Psoas muscle (tissue), 8 donors: Measurements from ENCODE around the gene AXDND1. TPM values are rescaled to one million over a fixed set of nuclear protein-coding genes. Genes with fewer than 3 reads are reported as not detected.

Experiments used
- ATAC-seq, 4 donors: fragments of 200-7000 bp; cut with Tn5 transposase; one replicate each; pipeline ENCODE4 v1.9.1; 2020; ENCODE audit warnings: moderate library complexity in 3 of 4, mild to moderate bottlenecking in 2 of 4
- DNase-seq, 2 donors: peaks; one replicate each; pipeline ENCODE4 v3.0.0-alpha.2; 2020
- H3K27ac ChIP-seq: fragments of 200-600 bp; one replicate; pipeline ENCODE4 v1.8.0; 2022
- H3K27me3 ChIP-seq, 3 donors: fragments of 200-600 bp in 1 of 3; one replicate each; pipeline versions ENCODE4 v1.6.1 to v1.8.0; 2013 to 2022; ENCODE audit warnings: low read length in 2 of 3, mild to moderate bottlenecking in 2 of 3, moderate library complexity in 1 of 3; ENCODE audit not compliant: insufficient read depth in 3 of 3
- H3K36me3 ChIP-seq, 2 donors: fragments of 200-600 bp in 1 of 2; one replicate each; pipeline versions ENCODE4 v1.6.1 to v1.8.0; 2013 to 2022; ENCODE audit warnings: low read depth in 1 of 2, mild to moderate bottlenecking in 1 of 2, moderate library complexity in 1 of 2; ENCODE audit not compliant: insufficient read depth in 1 of 2
- H3K4me1 ChIP-seq: fragments of 200-600 bp; one replicate; pipeline ENCODE4 v1.8.0; 2022
- H3K4me3 ChIP-seq: fragments of 200-600 bp; one replicate; pipeline ENCODE4 v1.8.0; 2022; ENCODE audit warnings: mild to moderate bottlenecking
- H3K9me3 ChIP-seq: fragments of 200-600 bp; one replicate; pipeline ENCODE4 v1.8.0; 2022
- WGBS, 3 donors: extraction: QIAGEN DNeasy Blood & Tissue Kit; methylation state at CpG; one replicate each; pipeline versions ENCODE4 v1.1.6 to v1.1.7; 2013; 5-methylcytosine and 5-hydroxymethylcytosine counted together
- intact Hi-C, 2 donors: fragments of 100-400 bp; cut with DNase I; formaldehyde crosslinking; loops; one replicate each; pipeline versions ENCODE4 v1.11.0 to v1.14.2; 2022
- polyA plus RNA-seq, 3 donors: library from polyadenylated mRNA; stranded (reverse); fragments of 200-250 nt; gene quantifications; one replicate each; pipeline ENCODE4 v1.2.3, GENCODE V29; 2013
- total RNA-seq, 4 donors: library from RNA; stranded (reverse); fragmentation: NEBNext Ultra II Directional in 2 of 4; extraction: Animal tissue kit (Norgen Biotek cat#: 25700) in 2 of 4; gene quantifications; one replicate each; pipeline versions ENCODE4 v1.2.1 to v1.2.4, GENCODE V29; 2021 to 2023
- TF ChIP-seq, protein P1 (sequence below): fragments of 200-600 bp; IDR thresholded peaks from one replicate; pipeline ENCODE4 v1.8.0; 2022; ENCODE audit warnings: antibody characterized with exemption
- donor health status: healthy with polysubstance abuse.
- donor health status: DM: no; HTN: no; CAD: no; lungs with moderate emphysema.
- donor health status: Bipolar disorder and iron deficiency.
- donor health status: healthy.
- donor health status: DM: yes; HTN: yes; CAD: no.
- donor health status: DM: no; HTN: no; CAD: no.
- donor health status: DM: no; HTN: no; CAD: no.
- donor health status: DM: yes; HTN: yes; CAD: no.

The AXDND1 gene
- total and polyA plus RNA-seq, 7 donors, result 0.09 to 0.18 TPM; not detected in 5

DNA sequence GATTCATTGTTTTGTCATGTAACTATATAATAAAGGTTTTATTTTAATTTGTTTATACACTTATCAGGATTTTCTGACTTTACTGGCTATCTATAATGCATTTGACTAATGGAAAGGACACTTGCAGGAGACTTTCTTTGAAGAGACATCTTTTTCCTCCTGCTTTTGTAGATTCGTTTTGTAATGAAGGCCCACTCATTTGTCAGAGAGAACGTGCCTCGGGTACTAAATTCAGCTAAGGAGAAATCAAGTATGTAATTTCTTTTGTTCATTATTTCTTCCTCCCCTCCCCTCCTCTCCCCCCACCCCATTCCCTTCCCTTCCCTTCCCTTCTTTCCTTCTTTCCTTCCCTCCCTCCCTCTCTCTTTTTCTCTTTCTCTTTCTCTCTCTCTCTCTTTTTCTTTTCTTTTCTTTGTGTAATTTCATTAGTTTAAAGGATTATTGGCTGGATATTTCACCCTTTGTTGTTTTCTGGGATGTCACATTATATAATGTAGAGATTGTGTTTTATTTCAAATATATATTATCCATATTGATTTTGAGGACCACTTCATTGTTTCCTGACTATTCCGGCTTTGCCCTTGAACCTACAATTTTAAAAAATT lies 23.7 kb upstream of the AXDND1 start:
- TF ChIP-seq, protein P1, sequence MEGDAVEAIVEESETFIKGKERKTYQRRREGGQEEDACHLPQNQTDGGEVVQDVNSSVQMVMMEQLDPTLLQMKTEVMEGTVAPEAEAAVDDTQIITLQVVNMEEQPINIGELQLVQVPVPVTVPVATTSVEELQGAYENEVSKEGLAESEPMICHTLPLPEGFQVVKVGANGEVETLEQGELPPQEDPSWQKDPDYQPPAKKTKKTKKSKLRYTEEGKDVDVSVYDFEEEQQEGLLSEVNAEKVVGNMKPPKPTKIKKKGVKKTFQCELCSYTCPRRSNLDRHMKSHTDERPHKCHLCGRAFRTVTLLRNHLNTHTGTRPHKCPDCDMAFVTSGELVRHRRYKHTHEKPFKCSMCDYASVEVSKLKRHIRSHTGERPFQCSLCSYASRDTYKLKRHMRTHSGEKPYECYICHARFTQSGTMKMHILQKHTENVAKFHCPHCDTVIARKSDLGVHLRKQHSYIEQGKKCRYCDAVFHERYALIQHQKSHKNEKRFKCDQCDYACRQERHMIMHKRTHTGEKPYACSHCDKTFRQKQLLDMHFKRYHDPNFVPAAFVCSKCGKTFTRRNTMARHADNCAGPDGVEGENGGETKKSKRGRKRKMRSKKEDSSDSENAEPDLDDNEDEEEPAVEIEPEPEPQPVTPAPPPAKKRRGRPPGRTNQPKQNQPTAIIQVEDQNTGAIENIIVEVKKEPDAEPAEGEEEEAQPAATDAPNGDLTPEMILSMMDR, result no peak
- Histone ChIP-seq H3K27ac (no peak overlapping the region), H3K36me3 (peaks cover 10 to 69% of the 10 kb centered on the region in 2 donors), H3K4me3 (no peak overlapping the region), H3K27me3 (no peaks in the 10 kb centered on the region), H3K9me3 (no peaks in the 10 kb centered on the region), H3K4me1 (no peaks in the 10 kb centered on the region)
- no peak for DNase-seq
- intact Hi-C loops, result no loop called here
- ATAC-seq, result no peak
- 89 to 92% (median 92%) methylated on average over 4 of the region's 4 CpGs for WGBS, 3 donors

DNA sequence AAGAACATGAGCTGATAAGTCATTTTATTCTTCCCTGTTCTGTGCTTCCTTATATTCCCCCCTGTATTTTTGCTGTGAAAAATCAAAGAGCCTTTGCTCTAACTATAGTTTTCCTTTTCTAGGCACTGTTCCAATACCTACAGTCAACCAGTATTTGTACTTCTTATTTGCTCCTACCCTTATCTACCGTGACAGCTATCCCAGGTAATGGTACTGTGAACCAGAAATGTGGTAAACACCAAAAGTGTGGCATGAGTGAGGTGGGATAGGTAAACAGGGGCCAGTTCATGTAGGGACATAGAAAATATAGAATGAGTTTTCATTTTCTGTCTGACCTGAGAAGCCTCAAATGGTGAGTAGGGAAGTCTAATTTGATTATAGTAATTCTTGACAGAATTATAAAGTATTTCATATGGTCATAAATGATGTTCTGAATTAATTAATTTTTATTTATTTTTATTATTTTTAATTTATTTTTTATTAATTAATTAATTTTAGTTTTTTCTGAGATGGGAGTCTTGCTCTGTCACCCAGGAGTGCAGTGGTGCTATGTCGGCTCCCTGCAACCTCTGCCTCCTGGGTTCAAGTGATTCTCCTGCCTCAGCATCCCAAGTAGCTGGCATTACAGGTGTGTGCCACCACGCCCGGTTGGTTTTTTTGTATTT lies 22.9 kb upstream of the AXDND1 start:
- no peak for ATAC-seq
- no peak overlapping the region for H3K27ac ChIP-seq
- H3K4me1 ChIP-seq, result no peaks in the 10 kb centered on the region
- DNase-seq, result no peak
- intact Hi-C loops, result no loop called here
- TF ChIP-seq, protein P1, result no peak
- WGBS, 3 donors, result 98 to 99% (median 98%) methylated on average over 4 of the region's 4 CpGs
- H3K27me3 ChIP-seq, result no peaks in the 10 kb centered on the region
- no peaks in the 10 kb centered on the region for H3K9me3 ChIP-seq
- peaks cover 10 to 76% of the 10 kb centered on the region in 2 donors for H3K36me3 ChIP-seq
- no peak overlapping the region for H3K4me3 ChIP-seq

DNA sequence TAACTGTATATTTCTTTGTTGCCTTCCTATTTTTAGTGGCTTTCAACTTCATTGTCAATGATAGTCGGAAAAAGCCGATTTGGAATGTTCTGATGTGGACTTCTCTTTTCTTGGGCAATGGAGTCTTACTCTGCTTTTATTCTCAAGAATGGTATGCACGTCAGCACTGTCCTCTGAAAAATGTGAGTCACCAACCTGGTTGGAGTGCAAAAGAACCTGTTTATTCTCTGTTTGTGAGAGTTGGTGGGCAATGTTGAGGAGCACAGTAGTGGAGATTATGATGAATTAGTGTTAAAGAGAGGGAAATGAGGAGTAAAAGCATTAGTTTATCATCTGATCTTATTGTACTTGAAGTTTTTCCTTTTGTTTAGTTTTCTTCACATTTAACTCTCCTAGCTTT lies 14.5 kb upstream of the AXDND1 start:
- no peak overlapping the region for H3K27ac ChIP-seq
- no peaks in the 10 kb centered on the region for H3K4me1 ChIP-seq
- no peaks in the 10 kb centered on the region for H3K9me3 ChIP-seq
- WGBS, 3 donors, result 90 to 96% (median 92%) methylated on average over 3 of the region's 3 CpGs
- DNase-seq (no peak), ATAC-seq (no peak)
- H3K4me3 ChIP-seq, result no peak overlapping the region
- peaks cover 0 to 78% of the 10 kb centered on the region in 2 donors for H3K36me3 ChIP-seq
- no peaks in the 10 kb centered on the region for H3K27me3 ChIP-seq
- TF ChIP-seq, protein P1, result no peak
- intact Hi-C loops, result no loop called here

DNA sequence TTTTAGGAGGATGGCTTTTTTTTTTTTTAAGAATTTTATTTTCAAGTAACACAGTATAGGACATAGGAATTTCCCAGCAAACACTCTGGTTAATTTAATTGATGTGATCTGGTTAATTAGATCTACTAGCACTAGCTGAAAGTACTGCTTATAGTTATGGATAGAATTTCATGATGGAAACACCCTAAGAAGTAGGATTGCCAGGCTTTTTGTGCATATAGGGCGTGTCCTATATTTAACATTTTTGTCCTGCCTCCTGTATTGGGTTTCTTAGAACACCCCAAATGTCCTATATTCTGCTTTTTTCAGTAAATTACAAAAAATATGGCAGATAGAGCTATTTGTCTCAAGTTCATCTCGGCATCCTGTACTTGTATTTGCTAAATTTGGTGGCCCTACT lies 13.5 kb upstream of the AXDND1 start:
- ATAC-seq, result no peak
- Histone ChIP-seq H3K27me3 (no peaks in the 10 kb centered on the region), H3K4me3 (no peak overlapping the region), H3K27ac (no peak overlapping the region), H3K4me1 (no peaks in the 10 kb centered on the region), H3K36me3 (peaks cover 0 to 74% of the 10 kb centered on the region in 2 donors), H3K9me3 (no peaks in the 10 kb centered on the region)
- 91 to 96% (median 95%) methylated on average over 2 of the region's 2 CpGs for WGBS, 3 donors
- TF ChIP-seq, protein P1, result no peak
- intact Hi-C loops, result no loop called here
- DNase-seq, result no peak
